NCI-H2196 treated with DMSO at 0.1 percent for 48 hours (cell line): ENCODE measurements around the gene ERH.
A peak's percentile ranks its signal among the peaks of the same experiment; 100 is the strongest.
"Not testable (repeated sequence)": the region's sequence is repeated elsewhere in the genome, so short reads cannot be mapped to it uniquely, and the experiment has no call there.

Source experiments
- DNase-seq: peaks from one replicate; lab custom pipeline; 2025; ENCODE audit not compliant: unreplicated experiment; lab: John Stamatoyannopoulos, UW

ERH gene

GRCh38 chr14:69398053-69398817 is at the start of gene ERH, which contains the start of gene SLC39A9:
Gene ERH (minus strand): TSS chr14:69398299. CDS start chr14:69398233, 66 bp downstream.
Gene SLC39A9 (plus strand): TSS chr14:69398692. CDS start chr14:69399370, 678 bp downstream.
- DNase-seq: peak; percentile 95

DNA sequence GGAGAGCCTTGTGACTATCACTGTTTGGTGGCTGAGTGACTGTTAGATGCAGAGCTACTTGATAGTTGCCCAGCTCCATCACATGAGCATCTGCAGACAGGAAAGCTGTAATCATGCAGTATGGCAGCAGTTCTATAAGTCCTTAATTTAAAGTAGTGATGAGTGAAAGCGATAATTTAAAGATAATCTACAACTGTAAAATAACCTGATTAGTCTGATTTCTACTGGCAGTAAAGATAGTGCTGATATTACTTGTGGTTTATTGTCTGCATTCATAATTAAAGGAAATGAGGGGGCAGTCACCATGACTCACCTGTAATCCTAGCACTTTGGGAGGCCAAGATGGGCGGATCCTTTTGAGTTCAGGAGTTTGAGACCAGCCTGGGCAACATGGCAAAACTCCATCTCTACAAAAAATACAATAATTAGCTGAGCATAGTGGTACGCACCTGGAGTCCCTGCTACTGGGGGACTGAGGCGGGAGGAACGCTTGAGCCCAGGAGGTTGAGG is 45.3 kb upstream of the ERH start:
- no peak for DNase-seq

- DNase-seq: no peak
Observed at GRCh38 chr14:69441948-69442347, 43.8 kb upstream of the ERH start.

- no peak for DNase-seq
Observed at GRCh38 chr14:69439521-69440270, 41.6 kb upstream of the ERH start.

- DNase-seq: no peak
Observed at GRCh38 chr14:69432364-69432763, 34.3 kb upstream of the ERH start.

- DNase-seq: no peak
Observed at GRCh38 chr14:69430306-69430939, 32.3 kb upstream of the ERH start.

DNA sequence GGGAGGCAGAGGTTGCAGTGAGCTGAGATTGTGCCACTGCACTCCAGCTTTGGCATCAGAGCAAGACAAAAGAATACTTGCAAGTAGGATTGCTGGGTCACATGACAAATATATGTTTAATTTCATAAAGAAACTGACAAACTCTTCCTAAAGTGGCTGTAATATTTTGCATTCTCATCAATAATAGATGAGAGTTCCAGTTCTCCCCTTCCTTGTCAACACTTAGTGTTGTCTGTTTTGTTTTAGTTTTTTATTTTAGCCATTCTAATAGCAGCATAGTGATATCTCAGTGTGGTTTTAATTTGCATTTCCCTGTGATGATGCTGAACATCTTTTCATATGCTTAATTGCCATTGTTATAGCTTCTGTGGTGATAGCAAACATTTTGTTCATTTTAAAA is 31.5 kb upstream of the ERH start:
- DNase-seq: no peak

DNA sequence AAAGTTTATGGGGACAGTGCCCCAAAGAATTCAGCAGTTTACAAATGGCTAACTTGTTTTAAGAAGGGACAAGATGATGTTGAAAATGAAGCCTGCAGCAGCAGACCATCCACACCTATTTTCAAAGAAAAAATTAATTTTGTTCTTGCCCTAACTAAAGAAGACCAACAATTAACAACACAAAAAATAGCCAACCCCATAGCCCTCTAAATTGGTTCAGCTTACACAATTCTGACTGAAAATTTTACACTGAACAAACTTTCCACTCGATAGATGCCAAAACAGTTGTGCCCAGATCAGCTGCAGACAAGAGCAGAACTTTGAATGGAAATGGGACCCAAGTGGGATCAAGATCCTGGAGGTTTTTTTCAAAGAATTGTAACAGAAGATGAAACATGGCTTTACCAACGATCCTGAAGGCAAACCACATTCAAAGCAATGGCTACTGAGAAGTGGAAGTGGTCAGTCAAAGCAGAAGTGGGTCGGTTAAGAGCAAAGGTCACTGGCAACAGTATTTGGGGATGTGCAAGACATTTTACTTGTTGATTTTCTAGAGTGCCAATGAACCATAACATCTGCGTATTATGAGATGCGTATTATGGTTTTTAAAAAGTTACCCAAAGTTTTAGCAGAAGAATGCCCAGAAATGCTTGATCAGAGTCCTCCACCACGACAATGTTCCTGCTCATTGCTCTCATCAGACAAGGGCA is 30.3 kb upstream of the ERH start:
- DNase-seq: no peak

- no peak for DNase-seq
Observed at GRCh38 chr14:69427596-69427995, 29.5 kb upstream of the ERH start.

DNA sequence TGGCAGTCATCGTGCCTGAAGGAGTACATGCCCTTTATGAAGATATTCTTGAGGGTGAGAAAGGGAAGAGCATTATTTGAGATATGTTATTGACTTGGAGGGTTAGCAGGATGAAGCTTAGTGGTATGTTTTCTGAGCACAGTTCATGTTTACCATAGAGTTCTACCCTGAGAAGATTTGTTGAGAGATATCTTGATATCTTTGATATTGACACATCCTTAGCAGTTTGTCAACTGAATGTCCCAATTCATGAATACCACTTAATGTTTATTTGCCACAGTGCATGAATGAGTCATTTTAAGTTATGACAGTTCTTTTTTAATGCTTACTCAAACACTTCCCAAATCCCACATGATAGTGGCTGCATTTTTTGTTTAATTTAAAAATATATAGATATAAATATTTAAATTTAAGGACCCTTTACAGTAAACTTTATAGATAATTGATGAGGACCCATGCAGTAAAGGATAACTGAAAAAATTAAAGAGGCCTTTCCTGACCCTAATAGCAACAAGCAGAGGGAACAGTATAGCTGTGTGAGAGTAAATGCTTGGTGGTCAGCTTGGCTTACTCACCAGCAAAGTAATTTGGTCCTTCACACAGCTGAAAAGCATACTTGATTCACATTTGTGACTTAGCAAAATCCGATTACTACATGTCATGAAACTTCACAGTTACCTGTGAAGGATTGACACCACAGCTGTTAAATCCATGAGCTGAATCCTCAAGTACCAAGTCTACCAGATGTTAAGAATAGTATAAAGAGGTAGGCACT is 26.2 kb upstream of the ERH start:
- DNase-seq: no peak

DNA sequence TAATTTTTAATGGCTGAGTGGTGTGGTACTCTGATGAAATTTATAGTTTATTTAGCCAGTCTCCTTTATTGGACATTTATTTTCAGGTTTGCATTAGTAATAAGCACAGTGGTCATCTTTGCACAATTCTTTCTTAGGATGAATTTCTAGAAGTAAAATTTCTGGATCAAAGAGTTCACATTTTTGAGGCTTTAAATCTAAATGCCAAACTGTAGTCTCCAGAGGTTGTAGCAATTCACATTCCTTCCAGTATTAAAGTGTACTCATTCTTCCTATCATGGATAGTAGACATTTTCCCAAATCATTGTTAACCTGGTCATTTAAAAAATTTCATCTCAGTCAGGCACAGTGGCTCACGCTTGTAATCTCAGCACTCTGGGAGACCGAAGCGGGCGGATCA is 25.2 kb upstream of the ERH start:
- DNase-seq: no peak

DNA sequence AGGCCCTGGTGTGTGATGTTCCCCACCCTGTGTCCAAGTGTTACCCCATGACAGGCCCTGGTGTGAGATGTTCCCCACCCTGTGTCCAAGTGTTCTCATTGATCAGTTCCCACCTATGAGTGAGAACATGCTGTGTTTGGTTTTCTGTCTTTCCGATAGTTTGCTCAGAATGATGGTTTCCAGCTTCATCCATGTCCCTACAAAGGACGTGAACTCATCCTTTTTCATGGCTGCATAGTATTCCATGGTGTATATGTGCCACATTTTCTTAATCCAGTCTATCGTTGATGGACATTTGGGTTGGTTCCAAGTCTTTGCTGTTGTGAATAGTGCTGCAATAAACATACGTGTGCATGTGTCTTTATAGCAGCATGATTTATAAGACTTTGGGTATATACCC is 18.0 kb upstream of the ERH start:
- DNase-seq: not testable (repeated sequence)

DNA sequence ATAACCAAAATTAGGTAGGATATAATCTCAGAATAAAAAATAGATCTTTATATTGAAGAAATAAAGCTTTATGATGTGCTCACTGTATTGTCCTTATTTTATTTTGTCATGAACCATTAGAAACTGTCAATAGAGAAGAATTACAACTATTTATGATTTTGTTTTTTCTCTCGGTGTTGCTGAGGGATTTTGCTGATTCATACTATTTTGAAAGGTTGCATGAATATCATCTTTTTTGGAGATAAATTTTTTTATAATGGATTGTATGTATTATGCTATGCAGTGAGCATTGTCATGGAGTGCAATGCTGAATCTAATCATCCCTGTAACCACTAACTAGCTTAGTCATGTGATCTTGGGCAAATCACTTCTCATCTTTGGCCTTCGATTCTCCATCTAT is 15.4 kb upstream of the ERH start:
- DNase-seq: no peak

GRCh38 chr14:69408331-69408960 is 10.3 kb upstream of the ERH start:
- DNase-seq: no peak

DNA sequence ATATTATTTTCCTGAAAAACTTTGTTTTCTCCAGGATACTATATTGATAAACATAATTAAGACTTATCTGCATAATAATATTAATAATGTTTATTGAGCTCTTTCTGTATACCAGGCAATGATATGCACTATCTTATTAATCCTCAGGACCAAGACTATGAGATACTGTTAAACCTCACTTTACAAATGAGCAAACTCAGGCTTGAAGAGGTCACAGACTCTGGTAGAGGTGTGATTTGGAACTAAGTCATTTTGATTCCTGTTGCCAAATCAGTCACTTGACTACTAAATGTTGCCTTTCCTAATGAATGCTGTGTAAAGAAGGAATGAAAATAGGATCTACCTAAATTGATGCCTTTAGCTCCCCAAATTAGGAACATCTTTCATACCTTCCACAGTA is 7.7 kb upstream of the ERH start:
- no peak for DNase-seq

DNA sequence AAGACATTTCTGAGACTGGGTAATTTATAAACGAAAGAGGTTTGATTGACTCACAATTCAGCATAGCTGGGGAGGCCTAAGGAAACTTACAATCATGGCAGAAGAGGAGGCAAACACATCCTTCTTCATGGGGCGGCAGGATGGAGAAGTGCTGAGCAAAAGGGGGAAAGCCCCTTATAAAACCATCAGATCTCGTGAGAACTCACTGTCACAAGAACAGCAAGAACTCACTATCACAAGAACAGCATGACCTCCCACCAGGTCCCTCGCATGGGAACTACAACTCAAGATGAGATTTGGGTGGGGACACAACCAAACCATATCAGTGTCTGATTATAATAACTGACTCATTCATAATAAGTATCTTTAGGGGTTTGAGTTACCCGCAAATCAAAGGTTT is 6.8 kb upstream of the ERH start:
- DNase-seq: no peak

GRCh38 chr14:69404478-69404877 is 6.4 kb upstream of the ERH start:
- DNase-seq: no peak

DNA sequence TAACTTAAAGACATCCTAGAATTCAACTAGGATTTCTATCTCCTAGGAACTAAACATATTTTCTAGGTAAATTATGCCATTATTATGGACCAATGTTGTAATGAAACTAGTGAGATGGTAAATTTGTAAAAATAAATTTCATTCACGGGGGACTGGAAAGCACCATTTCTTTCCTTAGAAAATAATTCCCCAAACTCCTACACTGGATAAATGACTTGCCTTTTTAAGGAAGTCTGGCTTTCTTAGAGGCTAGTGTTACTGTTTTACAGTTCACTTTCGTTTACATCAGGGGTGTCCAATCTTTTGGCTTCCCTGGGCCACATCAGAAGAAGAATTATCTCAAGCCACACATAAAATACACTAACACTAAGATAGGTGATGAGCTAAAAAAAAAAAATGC is 3.7 kb upstream of the ERH start:
- DNase-seq: no peak

- no peak for DNase-seq
Observed at GRCh38 chr14:69400154-69400553, 2.1 kb upstream of the ERH start.

- no peak for DNase-seq
Observed at GRCh38 chr14:69399750-69400149, 1.7 kb upstream of the ERH start.
